Left forelimb (tissue), 1 donor: ENCODE data around the gene SIX2.
A peak's percentile ranks its signal among the peaks of the same experiment; 100 is the strongest.

ENCODE experiments used
- DNase-seq: peaks from one replicate; pipeline ENCODE4 v3.0.0-alpha.2; 2018; ENCODE audit warnings: low spot score

SIX2 gene

DNA sequence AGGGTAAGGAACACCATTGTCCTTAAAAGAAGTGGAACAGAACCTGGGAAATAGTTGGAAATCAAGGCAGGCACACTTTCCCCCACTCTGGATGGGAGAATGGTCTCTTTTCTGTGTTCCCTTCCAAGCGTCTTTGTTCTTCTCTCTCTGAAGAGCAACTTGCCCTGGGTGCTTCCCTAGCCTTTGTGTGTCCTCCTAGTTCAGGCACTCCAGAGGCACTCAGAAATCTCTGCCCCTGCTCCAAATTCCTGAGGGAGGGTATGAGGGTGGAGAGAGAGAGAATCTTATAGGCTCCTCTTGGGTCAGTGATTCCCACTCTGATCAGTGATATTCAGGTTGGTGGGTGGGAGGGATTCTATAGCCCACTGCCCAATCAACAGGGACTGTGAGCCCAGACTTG lies 8.8 kb upstream of the SIX2 start:
- no peak for DNase-seq

DNA sequence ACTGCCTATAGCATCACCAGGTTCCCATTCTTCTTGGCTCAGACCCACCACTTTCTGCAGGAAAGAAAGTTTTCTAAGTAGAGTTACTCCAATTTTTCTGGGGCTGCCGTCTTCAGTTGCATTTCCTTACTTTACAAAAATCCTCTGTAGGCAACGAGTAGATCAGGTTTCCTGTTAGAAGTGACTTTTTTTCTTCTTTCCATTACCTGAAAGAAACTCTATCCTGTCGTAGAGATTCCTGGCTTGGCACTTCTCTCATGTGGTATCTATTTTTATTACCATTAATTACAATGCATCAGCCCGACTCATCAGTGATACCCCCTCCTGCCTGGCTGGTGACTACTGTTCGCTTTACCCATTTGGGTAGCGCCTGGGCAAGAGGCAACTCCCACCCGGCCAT lies 5.6 kb upstream of the SIX2 start:
- DNase-seq: no peak

- DNase-seq: peak; percentile 80
Observed at GRCh38 chr2:45014016-45014702, 4.9 kb upstream of the SIX2 start.

- DNase-seq: no peak
Observed at GRCh38 chr2:45013229-45014015, 4.2 kb upstream of the SIX2 start.

- DNase-seq: no peak
Observed at GRCh38 chr2:45012733-45013132, 3.5 kb upstream of the SIX2 start.

DNA sequence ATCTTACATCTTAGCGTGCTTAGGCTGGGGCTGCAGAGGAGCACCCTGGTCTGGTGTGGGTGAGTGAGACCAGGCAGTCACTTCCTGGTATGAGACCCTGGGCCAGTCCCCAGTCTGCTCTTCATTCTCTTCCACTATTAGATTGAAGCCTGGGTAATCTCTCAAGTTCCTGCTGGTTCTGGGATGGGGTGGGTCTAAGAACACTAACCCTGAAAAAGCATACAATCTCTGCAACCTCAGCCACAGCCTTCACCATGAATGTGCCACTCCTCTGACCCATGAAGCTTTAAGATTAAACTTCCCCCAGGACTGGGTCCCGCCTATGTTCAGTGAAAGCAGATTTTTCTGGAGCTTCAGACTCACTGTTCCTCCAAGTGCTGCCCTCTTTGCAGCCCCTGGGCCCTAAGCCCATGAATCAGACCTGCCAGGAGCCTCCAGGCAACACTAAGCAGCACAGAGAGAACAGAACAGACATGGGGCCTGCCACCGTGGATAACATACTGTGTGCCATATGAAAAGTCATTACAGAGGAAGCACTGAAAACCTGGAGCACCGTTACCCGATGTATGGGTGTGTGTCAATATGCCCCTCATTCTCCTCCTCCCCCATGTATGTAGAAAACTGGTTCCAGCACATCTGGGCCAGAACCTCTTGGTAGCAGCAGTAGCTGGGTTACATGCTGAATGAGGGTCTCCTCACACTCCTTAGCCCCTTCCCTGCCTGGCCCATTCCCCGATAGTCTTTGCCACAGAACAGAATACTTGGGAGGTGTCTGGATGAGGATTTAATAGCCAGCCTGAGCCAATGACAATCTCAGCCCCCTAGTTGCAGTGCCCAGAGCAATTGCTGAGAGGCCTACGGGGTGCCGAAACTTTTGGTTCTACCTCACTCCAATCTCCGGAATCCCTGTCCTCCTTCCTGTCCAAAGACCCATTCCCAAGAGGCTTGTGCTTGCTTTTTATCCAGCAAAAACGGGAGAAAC lies 2.7 kb upstream of the SIX2 start:
- no peak for DNase-seq

GRCh38 chr2:45011121-45011520 lies 1.9 kb upstream of the SIX2 start:
- DNase-seq: no peak

- no peak for DNase-seq
Observed at GRCh38 chr2:45010702-45011012, 1.4 kb upstream of the SIX2 start.

GRCh38 chr2:45009928-45010701 lies 863 bp upstream of the SIX2 start:
- DNase-seq: peak; percentile 90

- DNase-seq: no peak
Observed at GRCh38 chr2:45008296-45009129, 739 bp downstream of the SIX2 start.

DNA sequence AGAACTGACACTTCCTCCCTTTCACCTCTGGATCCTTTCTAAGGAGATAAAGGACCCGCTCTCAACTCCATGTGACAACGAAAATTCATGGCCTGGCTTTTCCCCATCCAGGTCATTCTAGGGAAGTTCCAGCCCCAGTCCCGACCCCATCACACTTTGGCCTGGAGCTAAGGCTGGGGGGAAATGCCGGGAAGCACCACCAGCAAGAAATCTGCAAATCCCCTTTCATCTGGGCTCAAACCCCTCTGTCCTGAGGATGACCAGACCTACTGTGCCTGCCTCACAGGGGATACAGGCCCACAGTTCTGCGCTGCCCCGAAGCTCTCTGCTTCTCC lies 1.3 kb downstream of the SIX2 start:
- no peak for DNase-seq

- DNase-seq: no peak
Observed at GRCh38 chr2:45006942-45007287, 2.3 kb downstream of the SIX2 start.

- no peak for DNase-seq
Observed at GRCh38 chr2:45006041-45006941, 3.0 kb downstream of the SIX2 start.

DNA sequence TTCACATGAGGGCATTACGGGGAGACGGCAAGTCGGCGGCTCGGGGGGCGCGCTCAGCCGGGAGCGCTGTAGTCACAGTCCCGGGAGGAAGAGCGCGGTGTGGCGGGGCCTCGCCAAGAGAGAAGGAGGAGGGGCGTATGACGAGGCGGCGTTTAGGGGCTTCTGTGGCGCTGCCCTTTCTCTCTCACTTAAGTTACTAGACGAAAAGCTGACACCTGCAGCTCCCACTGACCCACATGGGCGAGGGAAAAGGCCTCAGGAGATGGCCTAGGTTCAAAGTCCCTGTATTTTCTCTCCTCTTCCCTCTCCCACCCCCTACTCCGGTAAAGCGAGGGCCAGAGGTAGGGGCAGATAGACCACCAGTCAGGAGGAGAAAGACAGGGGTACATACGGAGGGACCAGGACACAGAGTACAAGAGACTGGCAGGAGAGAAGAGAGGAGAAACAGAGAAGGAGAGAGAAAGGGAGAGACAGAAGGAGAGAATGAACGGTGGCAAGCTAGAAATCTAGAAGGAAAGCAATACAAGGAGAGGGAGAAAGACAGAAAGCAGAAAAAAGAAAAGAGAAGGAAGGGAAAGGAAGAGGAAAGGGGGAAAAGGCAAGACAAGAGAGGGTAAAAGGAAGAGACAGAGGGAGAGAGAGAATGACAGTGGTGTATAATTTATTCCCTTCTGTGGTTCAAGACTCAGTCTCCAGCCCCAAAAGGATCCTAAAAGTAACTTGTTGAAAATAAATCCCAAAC lies 3.8 kb downstream of the SIX2 start:
- no peak for DNase-seq

DNA sequence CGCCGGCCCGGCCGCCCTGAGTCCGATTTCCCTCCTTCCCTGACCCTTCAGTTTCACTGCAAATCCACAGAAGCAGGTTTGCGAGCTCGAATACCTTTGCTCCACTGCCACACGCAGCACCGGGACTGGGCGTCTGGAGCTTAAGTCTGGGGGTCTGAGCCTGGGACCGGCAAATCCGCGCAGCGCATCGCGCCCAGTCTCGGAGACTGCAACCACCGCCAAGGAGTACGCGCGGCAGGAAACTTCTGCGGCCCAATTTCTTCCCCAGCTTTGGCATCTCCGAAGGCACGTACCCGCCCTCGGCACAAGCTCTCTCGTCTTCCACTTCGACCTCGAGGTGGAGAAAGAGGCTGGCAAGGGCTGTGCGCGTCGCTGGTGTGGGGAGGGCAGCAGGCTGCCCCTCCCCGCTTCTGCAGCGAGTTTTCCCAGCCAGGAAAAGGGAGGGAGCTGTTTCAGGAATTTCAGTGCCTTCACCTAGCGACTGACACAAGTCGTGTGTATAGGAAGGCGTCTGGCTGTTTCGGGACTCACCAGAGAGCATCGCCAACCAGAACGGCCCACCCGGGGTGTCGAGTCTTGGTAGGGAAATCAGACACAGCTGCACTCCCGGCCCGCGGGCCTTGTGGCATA lies 4.6 kb downstream of the SIX2 start:
- DNase-seq: no peak

DNA sequence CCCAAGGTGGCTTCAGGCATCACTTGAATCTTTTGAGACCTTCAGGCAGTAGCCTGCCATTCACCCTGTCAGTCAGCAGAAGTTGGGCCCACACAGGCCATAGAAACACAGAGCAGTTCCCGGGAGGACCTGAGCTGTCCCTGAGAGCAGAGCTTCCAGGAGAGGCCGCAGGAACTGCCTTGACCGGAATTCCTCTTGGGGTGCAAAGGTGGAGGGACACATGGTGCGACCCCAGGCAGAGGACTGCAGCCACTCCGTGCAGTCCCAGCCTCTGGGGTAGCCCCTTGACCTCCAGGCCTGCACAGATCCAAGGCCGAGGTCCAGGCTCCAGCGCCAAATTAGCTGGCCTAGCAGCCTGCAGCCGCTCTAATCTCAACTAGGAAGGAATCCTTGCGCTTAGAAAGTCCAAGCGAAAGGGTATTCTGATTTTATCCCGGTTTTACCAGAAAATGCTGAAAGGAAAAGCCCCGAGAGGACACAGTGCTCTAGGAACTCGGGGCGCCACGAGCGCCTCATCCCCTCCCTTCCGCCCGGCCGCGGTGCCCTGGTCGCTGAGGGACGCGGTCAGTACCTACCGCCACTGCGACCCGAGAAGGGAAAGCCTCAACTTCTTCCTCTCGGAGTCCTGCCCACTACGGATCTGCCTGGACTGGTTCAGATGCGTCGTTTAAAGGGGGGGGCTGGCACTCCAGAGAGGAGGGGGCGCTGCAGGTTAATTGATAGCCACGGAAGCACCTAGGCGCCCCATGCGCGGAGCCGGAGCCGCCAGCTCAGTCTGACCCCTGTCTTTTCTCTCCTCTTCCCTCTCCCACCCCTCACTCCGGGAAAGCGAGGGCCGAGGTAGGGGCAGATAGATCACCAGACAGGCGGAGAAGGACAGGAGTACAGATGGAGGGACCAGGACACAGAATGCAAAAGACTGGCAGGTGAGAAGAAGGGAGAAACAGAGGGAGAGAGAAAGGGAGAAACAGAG lies 5.4 kb downstream of the SIX2 start:
- no peak for DNase-seq

GRCh38 chr2:45002686-45003085 lies 6.6 kb downstream of the SIX2 start:
- DNase-seq: no peak
